Measurements from ENCODE around the gene APOBEC3B.
"Not testable (repeated sequence)": the region's sequence is repeated elsewhere in the genome, so short reads cannot be mapped to it uniquely, and the experiment has no call there.

APOBEC3B gene

DNA sequence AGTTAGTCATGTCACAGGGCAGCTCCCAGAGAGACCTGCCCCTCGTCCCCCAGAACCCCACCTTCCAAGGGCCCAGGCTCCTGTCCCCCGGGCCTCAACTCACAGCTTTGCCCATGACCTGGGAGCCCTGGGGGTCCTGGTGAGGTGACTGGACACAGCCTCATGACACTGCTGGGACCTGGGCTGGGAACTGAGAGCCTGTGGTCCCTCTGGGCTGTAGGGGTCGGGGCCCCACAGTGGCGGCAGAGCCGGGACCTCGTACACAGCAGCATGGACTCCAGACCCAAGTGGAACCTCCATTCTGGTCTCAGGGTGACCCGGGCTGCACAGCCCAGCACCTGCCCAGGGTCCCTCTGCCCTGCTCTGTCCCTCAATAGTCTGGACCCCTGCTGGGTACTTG, 17.8 kb upstream of the APOBEC3B start:
- intact Hi-C loops (cut with DNase I) = no loop called here
- DNase-seq = no peak

DNA sequence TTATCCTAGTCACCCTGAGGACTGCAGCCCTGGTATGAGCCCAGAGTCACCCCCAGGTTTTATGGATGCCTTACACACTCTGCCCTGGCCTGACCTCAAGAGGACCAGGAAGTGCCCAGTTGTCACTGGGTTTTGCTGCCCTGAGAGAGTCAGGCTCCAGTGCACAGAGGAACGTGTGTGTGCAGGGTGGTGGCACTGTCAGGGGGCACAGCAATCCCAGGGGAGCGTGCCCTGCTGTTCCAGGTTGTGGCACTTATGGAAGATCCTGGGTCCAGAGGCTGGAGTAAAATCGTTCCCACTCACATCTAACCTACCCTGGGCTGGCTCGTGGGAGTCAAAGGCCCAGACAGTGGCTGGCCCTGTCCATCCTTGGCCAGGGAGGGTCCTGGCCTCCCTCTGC, 17.2 kb upstream of the APOBEC3B start:
- DNase-seq = no peak
- intact Hi-C loops (cut with DNase I) = no loop called here

DNA sequence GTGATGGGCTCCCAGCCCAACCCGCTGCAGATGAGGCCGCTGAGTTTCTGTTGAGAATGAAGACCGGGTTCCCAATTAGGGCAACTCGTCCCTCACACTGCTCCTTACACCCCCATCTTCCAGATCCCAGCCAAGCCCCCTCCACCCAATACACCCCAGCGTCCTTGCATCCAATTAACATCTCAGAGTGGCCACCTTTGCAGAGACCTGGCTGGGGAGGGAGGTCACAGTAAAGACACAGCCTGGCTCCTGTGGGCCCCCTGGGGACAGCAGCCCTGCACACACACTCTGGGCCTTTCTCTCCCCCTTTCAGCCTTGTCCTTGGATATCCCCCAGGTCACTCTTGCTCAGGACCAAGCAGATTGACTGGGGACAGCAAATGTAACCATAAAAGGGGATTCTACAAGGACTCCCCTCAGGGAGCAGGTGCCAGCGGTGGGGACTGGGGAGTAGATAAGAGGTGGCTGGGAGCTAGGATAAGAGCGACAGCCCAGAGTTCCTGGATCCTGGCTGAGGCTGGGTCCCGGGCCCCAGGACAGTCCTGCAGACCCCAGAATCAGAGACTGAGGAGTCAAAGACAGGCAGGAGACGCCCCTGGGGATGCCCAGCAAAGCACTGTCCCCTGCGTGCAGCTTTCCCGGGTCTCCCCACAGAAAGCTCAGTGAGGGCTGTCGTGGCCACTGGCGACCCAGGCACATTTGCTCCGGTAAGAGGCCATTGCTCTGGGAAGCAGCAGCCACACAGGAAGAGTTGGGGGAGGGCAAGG, 16.4 kb upstream of the APOBEC3B start:
- no peak for DNase-seq
- intact Hi-C loops (cut with DNase I) = no loop called here

DNA sequence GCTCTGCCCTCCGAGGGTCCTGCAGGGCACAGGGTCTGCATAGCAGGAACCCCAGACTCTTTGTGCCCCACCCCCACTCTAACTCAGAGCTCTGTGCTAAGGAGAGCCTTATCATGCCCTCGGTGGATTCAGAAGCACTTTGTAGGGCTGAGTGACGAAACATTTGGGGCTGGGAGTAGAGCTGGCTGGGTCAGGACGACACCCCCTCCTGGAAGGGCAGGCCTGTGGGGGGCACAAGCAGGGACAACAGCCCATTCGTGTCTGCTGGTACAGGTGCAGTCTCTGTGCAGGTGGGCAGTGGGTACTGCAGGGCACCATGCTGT, 15.8 kb upstream of the APOBEC3B start:
- intact Hi-C loops (cut with DNase I) = no loop called here

DNA sequence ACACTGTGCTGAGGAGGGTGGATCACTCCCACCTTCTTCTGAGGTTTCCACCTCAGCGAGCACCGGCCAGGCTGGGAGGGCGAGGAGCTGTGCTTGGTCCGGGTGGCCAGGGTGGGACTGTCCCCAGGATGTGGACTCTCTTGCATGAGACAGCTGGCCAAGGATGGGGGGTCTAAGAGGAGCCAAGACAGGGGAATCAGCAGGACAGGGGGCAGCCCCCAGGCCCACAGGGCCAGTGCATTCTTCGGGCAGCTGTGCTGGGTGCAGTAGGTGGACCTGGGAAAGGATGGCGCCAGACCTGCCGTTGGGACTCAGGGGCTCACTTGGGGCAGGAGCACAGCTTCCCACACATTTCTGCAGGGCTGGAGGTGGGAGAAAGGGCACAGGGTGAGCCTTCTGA, 15.2 kb upstream of the APOBEC3B start:
- intact Hi-C loops (cut with DNase I) = no loop called here
- DNase-seq = no peak

More for the DNA sequence above, 15.8 kb upstream of the APOBEC3B start:
- no peak for DNase-seq

DNA sequence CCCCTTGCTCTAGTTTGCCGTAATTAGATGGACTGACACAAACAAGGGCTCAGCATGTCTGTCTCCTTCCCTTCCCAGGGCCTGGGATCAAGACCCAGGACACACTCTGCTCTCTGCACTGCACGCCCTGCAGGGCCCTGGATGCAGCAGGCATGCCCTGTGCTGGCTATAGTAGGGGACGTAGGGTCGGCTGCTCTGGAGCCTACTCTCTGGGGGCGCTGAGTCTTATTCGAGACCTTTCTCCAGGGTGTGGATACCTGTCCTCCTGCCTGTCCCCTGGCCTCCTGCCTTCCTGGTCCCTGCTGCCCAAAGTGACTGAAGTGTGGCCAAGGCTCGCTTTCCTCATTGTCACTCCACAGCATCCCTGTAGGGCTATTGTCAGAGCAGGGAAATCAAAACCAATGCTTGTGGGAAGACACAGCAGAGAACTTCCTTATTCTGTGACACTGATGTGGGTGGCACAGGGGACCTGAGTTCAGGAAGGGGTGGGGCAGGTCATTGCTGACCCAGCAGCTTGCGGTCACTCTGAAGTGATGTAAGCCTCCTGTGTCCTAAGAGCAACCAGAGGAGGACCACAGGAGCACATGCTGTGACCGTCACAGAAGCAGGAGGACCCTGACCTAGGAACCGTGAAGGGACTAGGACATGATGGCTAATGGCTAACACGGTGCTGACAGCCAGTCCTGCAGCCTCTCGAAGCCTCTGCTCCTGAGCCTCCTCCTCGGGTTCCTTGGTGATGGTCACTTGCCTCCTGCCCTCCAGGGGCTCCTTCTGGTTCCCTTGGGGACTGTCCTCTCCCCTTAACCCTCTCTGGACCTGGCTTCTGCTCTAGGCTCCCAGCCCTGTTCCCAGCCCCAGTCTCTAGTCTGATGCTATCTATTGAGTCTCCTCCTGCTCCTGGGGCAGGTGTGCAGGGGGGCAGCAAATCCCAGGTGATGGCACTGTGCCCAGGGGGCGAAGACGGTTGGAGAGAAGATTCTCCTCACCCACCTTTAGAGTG, 14.4 kb upstream of the APOBEC3B start:
- intact Hi-C loops (cut with DNase I) = no loop called here
- peak in 14 of 42 donors; percentile 5 to 69 (median 19) for DNase-seq

DNA sequence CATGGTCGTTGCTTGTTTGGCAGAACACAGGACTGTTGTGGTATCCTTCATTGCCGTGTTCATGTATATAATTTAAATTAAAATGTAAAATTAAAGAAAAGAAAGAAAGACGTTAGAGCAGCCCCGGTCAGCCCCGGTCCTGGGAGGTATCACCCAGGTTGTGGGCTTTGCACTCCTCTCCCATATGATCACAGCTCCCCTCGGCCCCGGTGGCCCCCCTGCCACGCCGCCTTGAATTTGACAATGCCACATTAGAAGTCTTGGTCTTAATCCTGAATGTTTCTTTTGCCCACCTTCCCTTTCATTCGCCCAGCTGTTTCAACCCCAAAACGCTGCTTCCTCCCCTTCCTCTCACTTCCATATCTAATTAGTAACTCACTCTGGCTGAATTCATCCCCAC, 13.3 kb upstream of the APOBEC3B start:
- intact Hi-C loops (cut with DNase I) = no loop called here
- no peak for DNase-seq

DNA sequence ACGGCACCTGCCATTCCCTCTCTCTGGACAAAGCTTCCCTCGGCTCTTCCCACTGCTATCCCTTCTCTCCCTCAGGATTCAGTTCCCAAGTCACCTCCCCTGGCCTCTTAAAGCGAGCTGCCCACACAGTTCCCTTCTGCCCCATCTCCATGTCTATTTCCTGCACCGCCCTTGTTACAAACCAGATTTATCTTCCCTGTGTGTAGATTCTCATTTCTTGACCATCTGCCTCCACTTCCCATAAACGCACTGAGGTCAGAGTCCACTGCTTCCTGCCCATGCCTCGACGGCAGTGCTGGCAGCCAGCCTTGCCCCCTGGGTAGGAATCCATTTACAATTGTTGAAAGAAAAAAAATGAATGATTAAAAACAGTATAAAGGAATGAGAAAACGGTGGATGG, 11.6 kb upstream of the APOBEC3B start:
- no peak for DNase-seq
- intact Hi-C loops (cut with DNase I) = no loop called here

DNA sequence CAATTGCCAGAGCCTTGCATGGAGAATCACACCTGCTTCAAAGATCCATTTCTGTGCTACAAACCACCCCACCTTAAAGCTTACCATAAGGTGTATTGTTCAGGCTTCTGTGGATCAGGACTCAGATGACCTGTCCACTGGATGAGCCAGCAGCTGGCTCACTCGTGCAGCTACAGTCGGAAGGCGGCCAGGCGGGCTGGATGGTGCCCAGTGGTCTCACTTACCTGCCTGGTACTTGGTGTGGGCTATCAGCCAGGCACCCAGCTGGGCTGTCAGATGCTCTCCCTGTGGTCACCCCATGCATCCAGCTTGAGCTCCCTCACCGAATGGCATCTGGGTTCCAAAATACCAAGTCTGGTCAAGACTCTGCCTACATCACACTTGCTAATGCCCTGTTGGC, 10.9 kb upstream of the APOBEC3B start:
- no peak for DNase-seq
- intact Hi-C loops (cut with DNase I) = no loop called here

DNA sequence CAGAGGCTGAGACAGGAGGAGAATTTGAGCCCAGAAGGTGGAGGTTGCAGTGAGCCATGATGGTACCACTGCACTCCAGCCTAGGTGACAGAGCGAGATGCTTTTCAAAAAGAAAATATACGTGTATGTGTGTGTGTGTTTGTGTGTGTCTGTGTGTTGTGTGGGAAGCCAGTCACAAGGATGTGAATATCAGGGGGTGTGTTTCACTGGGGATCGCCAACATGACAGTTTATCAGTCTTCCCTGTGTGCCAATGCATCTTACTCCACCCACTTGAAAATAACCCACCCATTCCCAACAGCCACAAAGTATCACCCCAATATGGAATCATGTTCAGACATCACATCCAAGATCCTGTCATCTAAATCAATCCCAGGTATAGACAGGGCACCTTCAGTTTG, 10.4 kb upstream of the APOBEC3B start:
- intact Hi-C loops (cut with DNase I) = no loop called here
- DNase-seq = no peak

DNA sequence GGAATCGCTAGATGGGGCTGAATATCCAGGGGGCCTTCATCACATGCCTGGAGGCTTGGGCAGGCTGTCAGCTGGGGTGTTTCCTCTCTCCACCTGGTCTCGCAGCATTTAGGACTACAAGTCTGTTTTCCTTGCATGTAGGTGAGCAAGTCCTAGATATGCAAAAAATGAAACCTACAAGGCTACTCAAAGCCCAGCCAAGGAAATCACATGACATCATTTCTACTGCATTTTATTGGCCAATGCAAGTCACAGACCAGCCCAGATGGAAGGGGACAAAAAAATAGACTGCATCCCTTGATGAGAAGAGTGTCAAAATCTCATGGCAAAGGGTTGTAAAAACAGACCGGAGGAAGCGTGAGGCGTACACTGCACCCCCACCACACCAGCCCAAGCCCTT, 9.6 kb upstream of the APOBEC3B start:
- intact Hi-C loops (cut with DNase I) = no loop called here

DNA sequence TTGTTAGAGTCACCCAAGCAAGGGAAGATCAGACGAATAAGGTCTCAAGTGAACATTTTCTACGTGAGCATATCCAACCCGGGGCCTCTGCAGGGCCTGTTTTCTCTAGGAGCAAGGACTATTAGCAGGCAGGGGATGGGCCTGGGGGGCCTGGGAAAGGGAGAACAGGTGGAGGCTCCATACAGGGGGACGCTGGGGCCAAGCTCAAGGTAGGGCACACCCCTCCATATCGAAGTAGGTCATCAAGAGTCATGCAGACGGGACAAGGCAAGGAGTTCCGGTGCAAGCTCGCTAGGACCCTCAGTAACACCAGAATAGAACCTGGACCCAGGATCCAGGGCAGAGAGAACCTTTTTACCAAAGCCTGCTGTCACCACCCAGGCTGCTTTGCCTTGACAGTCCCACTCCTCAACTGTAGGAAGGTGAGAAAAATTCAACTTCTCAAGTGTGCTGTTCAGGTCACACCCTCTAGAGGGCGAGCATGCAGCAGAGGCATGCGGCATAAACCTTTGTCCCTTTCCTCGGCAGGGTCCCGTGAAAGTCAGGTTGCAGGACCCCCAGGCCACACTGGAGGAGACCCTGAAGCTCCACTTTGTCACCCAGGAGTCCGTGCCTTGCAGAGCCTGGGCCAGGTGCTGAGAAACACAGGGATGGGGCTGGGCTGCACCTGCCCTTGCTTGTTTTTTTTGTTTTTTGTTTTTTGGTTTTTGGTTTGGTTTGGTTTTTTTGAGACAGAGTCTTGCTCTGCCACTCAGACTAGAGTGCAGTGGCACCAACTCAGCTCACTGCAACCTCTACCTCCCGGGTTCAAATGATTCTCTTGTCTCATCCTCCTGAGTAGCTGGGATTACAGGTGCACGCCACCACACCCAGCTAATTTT, 8.6 kb upstream of the APOBEC3B start:
- intact Hi-C loops (cut with DNase I) = no loop called here
- DNase-seq = peak in 29 of 42 donors; percentile 8 to 77 (median 35)

More for the DNA sequence above, 9.6 kb upstream of the APOBEC3B start:
- DNase-seq = no peak

DNA sequence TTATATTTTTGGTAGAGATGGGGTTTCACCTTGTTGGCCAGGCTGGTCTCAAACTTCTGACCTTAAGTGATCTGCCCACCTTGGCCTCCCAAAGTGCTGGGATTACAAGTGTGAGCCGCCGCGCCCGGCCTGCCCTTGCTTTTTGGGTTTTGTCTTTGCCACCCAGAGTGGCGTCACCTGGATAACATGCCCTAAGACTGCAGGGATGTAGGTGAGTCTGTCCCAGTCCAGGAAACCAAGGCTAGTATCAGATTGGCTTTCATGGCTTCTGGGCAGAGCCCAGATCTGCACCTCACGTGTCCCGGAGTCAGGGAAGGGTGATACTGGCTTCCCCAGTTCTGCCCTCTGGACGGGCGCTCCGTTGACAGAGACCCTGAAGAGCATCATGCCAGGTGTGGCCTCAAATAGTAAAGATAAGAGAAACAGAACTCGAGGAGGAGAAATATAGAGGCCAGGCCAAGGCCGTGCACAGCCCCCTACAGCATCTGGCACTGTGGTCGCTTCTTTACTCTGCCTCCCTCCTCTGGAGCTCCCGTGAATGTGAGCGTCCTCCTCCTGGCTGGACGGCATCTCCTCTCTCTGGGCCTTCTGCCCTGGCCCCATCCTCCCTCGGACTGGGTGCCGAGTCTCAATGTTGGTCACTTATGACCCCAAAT, 7.8 kb upstream of the APOBEC3B start:
- intact Hi-C loops (cut with DNase I) = no loop called here
- DNase-seq = no peak

DNA sequence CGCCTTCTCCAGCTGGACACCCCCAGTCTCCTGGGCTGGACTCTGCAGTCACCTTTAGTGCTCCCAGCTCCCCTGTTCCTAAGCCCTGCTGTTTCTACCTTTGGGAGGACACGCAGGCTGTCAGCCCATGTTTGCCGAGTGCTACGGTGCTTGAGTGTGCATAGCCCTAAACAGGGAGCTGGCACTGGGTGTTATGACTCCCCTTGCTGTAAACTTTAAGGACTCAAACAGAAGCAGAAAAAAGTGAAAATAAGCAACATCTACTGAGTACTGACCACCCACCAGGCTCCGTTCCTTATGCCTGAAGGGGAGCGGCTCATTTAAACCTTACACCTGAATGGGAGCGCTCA, 7.3 kb upstream of the APOBEC3B start:
- no peak for DNase-seq
- intact Hi-C loops (cut with DNase I) = no loop called here

DNA sequence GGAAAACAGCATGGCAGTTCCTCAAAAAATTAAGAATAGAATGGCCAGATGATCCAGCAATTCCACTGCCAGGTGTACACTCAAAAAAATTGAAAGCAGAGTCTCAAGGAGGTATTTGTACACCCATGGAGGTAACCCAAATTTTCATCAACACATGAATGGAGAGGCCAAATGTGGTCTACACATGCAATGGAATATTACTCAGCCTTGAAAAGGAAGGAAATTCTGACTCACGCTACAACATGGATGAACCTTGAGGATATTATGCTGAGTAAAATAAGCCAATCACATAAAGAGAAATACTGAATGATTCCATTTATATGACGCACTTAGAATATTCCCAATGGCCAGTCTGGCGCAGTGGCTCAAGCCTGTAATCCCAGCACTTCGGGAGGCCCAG, 4.9 kb upstream of the APOBEC3B start:
- intact Hi-C loops (cut with DNase I); DNase-seq: not testable (repeated sequence)

DNA sequence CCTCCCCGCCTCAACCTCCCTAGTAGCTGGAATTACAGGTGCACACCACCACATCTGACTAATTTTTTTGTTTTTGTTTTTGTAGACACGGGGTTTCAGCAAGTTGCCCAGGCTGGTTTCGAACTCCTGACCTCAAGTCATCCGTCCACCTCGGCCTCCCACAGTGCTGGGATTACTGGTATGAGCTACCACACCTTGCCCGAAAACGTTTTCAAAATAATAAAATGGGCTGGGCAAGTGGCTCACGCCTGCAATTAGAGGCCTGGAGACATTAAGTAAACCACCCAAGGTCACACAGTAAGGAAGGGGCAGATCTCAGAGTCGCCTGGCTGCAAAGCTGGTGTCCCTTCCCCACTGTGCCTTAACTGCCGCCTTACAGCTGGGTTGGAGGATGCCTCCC, 1.6 kb upstream of the APOBEC3B start:
- DNase-seq; intact Hi-C loops (cut with DNase I): not testable (repeated sequence)

DNA sequence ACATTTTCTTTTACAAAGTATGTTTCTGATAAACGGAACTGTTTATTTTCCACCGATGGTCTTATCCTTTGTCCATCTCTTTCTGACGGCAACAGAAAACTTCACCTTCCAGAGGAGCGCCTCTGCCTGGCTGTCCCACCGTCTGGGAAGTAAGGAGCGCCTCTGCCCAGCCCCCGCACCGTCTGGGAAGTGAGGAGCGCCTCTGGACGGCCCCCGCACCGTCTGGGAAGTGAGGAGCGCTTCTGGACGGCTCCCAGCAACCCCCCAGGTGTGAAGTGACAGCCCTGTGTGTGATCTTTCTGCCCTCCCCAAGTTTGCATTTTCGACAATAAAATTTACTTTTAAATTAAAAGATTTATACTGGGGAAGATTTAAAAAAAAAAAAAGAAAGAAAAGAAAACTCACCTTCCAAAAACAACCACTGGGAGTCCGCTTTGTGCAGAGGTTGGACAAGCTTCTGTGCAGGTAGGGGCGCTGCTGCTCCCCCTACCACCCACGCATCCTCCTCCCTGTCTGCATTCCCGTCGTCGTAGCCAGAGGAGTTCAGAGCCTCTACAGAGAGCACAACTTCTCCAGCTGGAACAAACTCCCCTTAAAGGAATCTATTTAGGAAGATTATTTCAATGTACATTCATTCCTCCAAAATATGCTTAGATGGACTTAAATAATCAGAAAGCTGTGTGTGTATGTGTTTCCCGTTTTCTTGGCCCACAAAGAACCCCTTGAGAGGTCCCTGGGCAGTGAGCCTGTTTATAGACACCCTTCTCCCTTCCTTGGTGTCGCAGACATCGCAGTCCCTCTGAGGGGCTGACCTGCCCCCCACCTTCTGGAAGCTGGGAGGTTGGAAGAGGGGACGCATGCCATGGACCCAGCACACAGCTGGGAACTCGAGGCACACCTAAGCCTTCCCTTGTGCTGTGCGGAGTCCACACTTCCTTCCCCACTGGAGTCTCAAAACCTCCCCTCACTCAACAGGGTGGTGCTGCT, 849 bp upstream of the APOBEC3B start:
- intact Hi-C loops (cut with DNase I) = no loop called here
- DNase-seq = peak in 13 of 42 donors; percentile 11 to 50 (median 29)

DNA sequence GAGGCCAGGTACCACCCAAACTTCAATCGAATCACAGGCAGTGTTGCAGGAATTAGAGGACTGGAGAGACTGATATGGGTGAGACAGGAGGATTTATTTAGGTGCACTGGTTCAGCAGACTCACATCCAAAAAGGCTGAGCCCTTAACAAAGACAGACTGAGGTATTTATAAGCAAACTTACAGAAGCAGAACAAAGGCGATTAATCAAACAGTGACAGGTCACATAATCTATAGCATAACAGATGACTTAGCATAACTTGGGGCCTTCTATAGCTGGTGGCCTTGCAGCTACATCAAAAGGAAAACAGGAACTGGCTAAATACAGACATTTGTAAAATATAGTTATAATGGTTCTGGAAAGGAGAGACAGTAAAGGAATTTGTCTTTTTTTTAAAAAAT, 2.1 kb downstream of the APOBEC3B start:
- intact Hi-C loops (cut with DNase I) = no loop called here
- DNase-seq = no peak

Data from head of caudate nucleus (tissue), 42 donors.